Smooth muscle cell of the brain vasculature (primary cell): Measurements from ENCODE around the gene FNBP1.

Source experiments
- DNase-seq: peaks from one replicate; pipeline ENCODE4 v3.0.0-alpha.2; 2012; ENCODE audit warnings: low read depth, low spot score

FNBP1 gene

GRCh38 chr9:129875687-129876395, 167.1 kb downstream of the FNBP1 start:
- DNase-seq = no peak

- DNase-seq = no peak
Observed at GRCh38 chr9:129875181-129875611, 167.8 kb downstream of the FNBP1 start.

GRCh38 chr9:129874261-129875101, 168.5 kb downstream of the FNBP1 start:
- DNase-seq = no peak

- DNase-seq = no peak
Observed at GRCh38 chr9:129873563-129874190, 169.3 kb downstream of the FNBP1 start.

GRCh38 chr9:129871046-129871445, 171.9 kb downstream of the FNBP1 start:
- DNase-seq = no peak

- DNase-seq = no peak
Observed at GRCh38 chr9:129869585-129870501, 173.1 kb downstream of the FNBP1 start.

GRCh38 chr9:129868872-129869486, 174.0 kb downstream of the FNBP1 start:
- no peak for DNase-seq

GRCh38 chr9:129868023-129868871, 174.7 kb downstream of the FNBP1 start:
- DNase-seq = no peak

GRCh38 chr9:129867136-129868022, 175.6 kb downstream of the FNBP1 start:
- DNase-seq = no peak

- DNase-seq = no peak
Observed at GRCh38 chr9:129866394-129867135, 176.4 kb downstream of the FNBP1 start.

GRCh38 chr9:129865668-129866320, 177.2 kb downstream of the FNBP1 start:
- no peak for DNase-seq

- no peak for DNase-seq
Observed at GRCh38 chr9:129864991-129865647, 177.9 kb downstream of the FNBP1 start.

GRCh38 chr9:129863059-129863690, 179.8 kb downstream of the FNBP1 start:
- DNase-seq = no peak

- DNase-seq = no peak
Observed at GRCh38 chr9:129861447-129861827, 181.6 kb downstream of the FNBP1 start.

GRCh38 chr9:129860653-129861446, 182.1 kb downstream of the FNBP1 start:
- no peak for DNase-seq
